HCT116 (cell line): ENCODE results near the gene CSNK1G1. TPM values are rescaled to one million over a fixed set of nuclear protein-coding genes. Genes with fewer than 3 reads are reported as not detected.

ENCODE experiments used
- ATAC-seq: fragments of 200-7000 bp; cut with Tn5 transposase; 2 replicates; pipeline ENCODE4 v1.9.1; 2020; ENCODE audit warnings: mild to moderate bottlenecking, moderate library complexity
- BruUV-seq: library from RNA; stranded (reverse); fragments of 400-500 nt; replicated peaks from 2 replicates; lab custom pipeline; 2021; lab: Mats Ljungman, UMichigan
- CTCF ChIA-PET: fragments of 300-600 bp; sonication (Branson Sonifier 250); formaldehyde crosslinking; loops from one replicate; lab custom pipeline; 2021; ENCODE audit warnings: antibody characterized with exemption; lab: Charles Lee
- POLR2A ChIA-PET: fragments of 300-600, 350-600 bp; sonication (Branson Sonifier 250); formaldehyde crosslinking; loops from one replicate; lab custom pipeline; 2021; ENCODE audit warnings: antibody characterized with exemption; lab: Charles Lee
- RAD21 ChIA-PET, 2 experiments: fragments of 300-600 bp; sonication (Branson Sonifier 250); formaldehyde crosslinking; loops; one replicate each; lab custom pipeline; 2023; ENCODE audit warnings: low total read pairs in 2 of 2; ENCODE audit not compliant: uncharacterized antibody in 2 of 2, unreplicated experiment in 2 of 2, low non-redundant PET in 1 of 2; lab: Charles Lee
- DNase-seq: peaks from one replicate; pipeline ENCODE4 v3.0.0-alpha.2; 2010; ENCODE audit warnings: low read depth, low spot score
- H2AFZ ChIP-seq: fragments of 200-600 bp; shearing (Covaris generic), sonication (generic); 2 replicates; pipeline ENCODE4 v1.6.1; 2017; ENCODE audit warnings: low read depth, mixed run types, mixed read lengths, antibody characterized with exemption, low read length; ENCODE audit not compliant: poor library complexity, severe bottlenecking
- H3K27ac ChIP-seq: 2 replicates; pipeline ENCODE4 v1.5.1; 2012; ENCODE audit warnings: low read depth, low read length
- H3K27me3 ChIP-seq: fragments of 200-600 bp; sonication (generic); 2 replicates; pipeline ENCODE4 v1.6.1; 2016; ENCODE audit warnings: mixed run types, low read length, mixed read lengths; ENCODE audit not compliant: insufficient read depth
- H3K36me3 ChIP-seq, 2 experiments: fragments of 200-500 bp in 1 of 2; fragments of 200-600 bp in 1 of 2; sonication (Bioruptor generic) in 1 of 2; sonication (generic) in 1 of 2; 2 replicates each; pipeline versions ENCODE4 v1.5.1 to v1.6.1; 2014 to 2016; ENCODE audit warnings: low read length in 2 of 2, inconsistent platforms in 1 of 2, mixed read lengths in 1 of 2, mixed run types in 1 of 2; ENCODE audit not compliant: insufficient read depth in 2 of 2, control insufficient read depth in 1 of 2
- H3K4me1 ChIP-seq, 2 experiments: fragments of 200-600 bp in 1 of 2; sonication (generic) in 1 of 2; 2 replicates each; pipeline versions ENCODE4 v1.5.1 to v1.6.1; 2012 to 2017; ENCODE audit warnings: low read length in 2 of 2, inconsistent platforms in 1 of 2, mild to moderate bottlenecking in 1 of 2, mixed read lengths in 1 of 2, mixed run types in 1 of 2, moderate library complexity in 1 of 2; ENCODE audit not compliant: insufficient read depth in 2 of 2, control insufficient read depth in 1 of 2
- H3K4me2 ChIP-seq: fragments of 200-600 bp; sonication (generic); 2 replicates; pipeline ENCODE4 v1.6.1; 2017; ENCODE audit warnings: mixed run types, low read length, mixed read lengths
- H3K4me3 ChIP-seq, 2 experiments: fragments of 200-600 bp in 1 of 2; sonication (generic) in 1 of 2; replicated peaks in 1 of 2; 2 replicates each; pipeline ENCODE4 v1.5.1; 2011 to 2016; ENCODE audit warnings: low read length in 2 of 2, control low read depth in 1 of 2, low read depth in 1 of 2, mild to moderate bottlenecking in 1 of 2, mixed read lengths in 1 of 2, mixed run types in 1 of 2
- H3K79me2 ChIP-seq: fragments of 200-600 bp; sonication (generic); 2 replicates; pipeline ENCODE4 v1.6.1; 2017; ENCODE audit warnings: mild to moderate bottlenecking, mixed run types, low read length, moderate library complexity, mixed read lengths; ENCODE audit not compliant: insufficient read depth
- H3K9ac ChIP-seq: fragments of 200-600 bp; sonication (generic); 2 replicates; pipeline ENCODE4 v1.6.1; 2016; ENCODE audit warnings: low read length, mixed read lengths
- H3K9me2 ChIP-seq: fragments of 200-600 bp; sonication (generic), shearing (Covaris generic); 2 replicates; pipeline ENCODE4 v1.6.1; 2017; ENCODE audit warnings: mixed run types, mild to moderate bottlenecking, moderate library complexity; ENCODE audit not compliant: insufficient read depth
- H3K9me3 ChIP-seq, 2 experiments: fragments of 200-500 bp in 1 of 2; fragments of 200-600 bp in 1 of 2; sonication (Bioruptor generic) in 1 of 2; sonication (generic) in 1 of 2; 2 replicates each; pipeline ENCODE4 v1.6.1; 2014 to 2017; ENCODE audit warnings: low read length in 2 of 2, mixed read lengths in 2 of 2, inconsistent platforms in 1 of 2, low read depth in 1 of 2, mild to moderate bottlenecking in 1 of 2, mixed run types in 1 of 2, moderate library complexity in 1 of 2; ENCODE audit not compliant: control insufficient read depth in 1 of 2, insufficient read depth in 1 of 2
- H4K20me1 ChIP-seq: fragments of 200-600 bp; sonication (generic), shearing (Covaris generic); 2 replicates; pipeline ENCODE4 v1.6.1; 2017; ENCODE audit warnings: mixed run types, mild to moderate bottlenecking, moderate library complexity; ENCODE audit not compliant: insufficient read depth
- CTCF ChIP-seq, 3 experiments: fragments of 200-600 bp in 1 of 3; sonication (generic) in 1 of 3; IDR thresholded peaks in 2 of 3; conservative IDR thresholded peaks in 1 of 3; 2 replicates each; pipeline ENCODE4 v1.5.1; 2012 to 2017; ENCODE audit warnings: low read depth in 2 of 3, low read length in 2 of 3, antibody characterized with exemption in 1 of 3, borderline replicate concordance in 1 of 3, control low read depth in 1 of 3, mild to moderate bottlenecking in 1 of 3, mixed read lengths in 1 of 3, mixed run types in 1 of 3, moderate library complexity in 1 of 3; ENCODE audit not compliant: insufficient read depth in 1 of 3
- FOSL1 ChIP-seq: IDR thresholded peaks from 2 replicates; pipeline ENCODE4 v1.6.1; 2012; ENCODE audit warnings: low read depth
- RAD21 ChIP-seq: IDR thresholded peaks from 2 replicates; pipeline ENCODE4 v1.6.1; 2012; ENCODE audit warnings: low read depth, mild to moderate bottlenecking
- SIN3A ChIP-seq: IDR thresholded peaks from 2 replicates; pipeline ENCODE4 v1.6.1; 2012; ENCODE audit warnings: low read depth
- ZBTB33 ChIP-seq: IDR thresholded peaks from 2 replicates; pipeline ENCODE4 v1.6.1; 2011; ENCODE audit warnings: mild to moderate bottlenecking, low read length, moderate library complexity; ENCODE audit not compliant: insufficient replicate concordance; ENCODE audit errors: extremely low read depth
- ZFX ChIP-seq: fragments of 450-650 bp; IDR thresholded peaks from 2 replicates; pipeline ENCODE4 v1.6.1; 2017
- intact Hi-C: fragments of 100-400 bp; cut with micrococcal nuclease; formaldehyde crosslinking; loops from 2 replicates; pipeline ENCODE4 v1.10.0; 2022
- total RNA-seq: library from RNA; stranded (reverse); gene quantifications from one replicate; pipeline ENCODE4 v1.2.1, GENCODE V29; 2021; ENCODE audit not compliant: unreplicated experiment

Gene CSNK1G1
- total RNA-seq, 1 experiment from 2014 or later: 21.1 TPM

- ATAC-seq: no peak
- POLR2A ChIA-PET: interaction anchor here (1.1 kb wide), 1 partner anchor 13 kb away, joined by 7 read pairs; the partner anchor contains the start of gene PPIB
- no peaks in the 10 kb centered on the region for H3K9me2 ChIP-seq
- H3K36me3 ChIP-seq: no peaks in the 10 kb centered on the region
- CTCF ChIA-PET: interaction anchor here (0.7 to 1.2 kb wide), 3 partner anchors 100 to 550 kb away, joined by 3 to 4 read pairs (median 4); no protein-coding TSS in a partner anchor
- peaks cover 6 to 35% of the 10 kb centered on the region in 2 experiments for H3K4me1 ChIP-seq
- H3K9me3 ChIP-seq: no peaks in the 10 kb centered on the region
- H3K4me2 ChIP-seq: 0 out of 2 replicates have a peak overlapping the region, but pooled peaks have one; percentile 5
- no peak overlapping the region for H2AFZ ChIP-seq
- H3K27me3 ChIP-seq: no peaks in the 10 kb centered on the region
- BruUV-seq: no TSS peak
- H3K9ac ChIP-seq: no peak overlapping the region
- RAD21 ChIA-PET: interaction anchor here in 1 of 2 experiments (1.2 kb wide), 1 partner anchor 540 kb away, joined by 3 read pairs; no protein-coding TSS in a partner anchor
- H4K20me1 ChIP-seq: no peaks in the 10 kb centered on the region
- H3K27ac ChIP-seq: no peak overlapping the region
- intact Hi-C loops: loop anchor here (5.0 kb wide), 3 partner anchors 53 to 538 kb away; partner anchors contain the start of genes CSNK1G1 and SNX1
- DNase-seq: no peak
- H3K79me2 ChIP-seq: no peaks in the 10 kb centered on the region
- TF ChIP-seq FOSL1 (no peak), SIN3A (no peak)
- H3K4me3 ChIP-seq: no peak overlapping the region
Measured at GRCh38 chr15:64149893-64150578, 205.9 kb downstream of the CSNK1G1 start.

- H3K9me2 ChIP-seq: no peaks in the 10 kb centered on the region
- DNase-seq: no peak
- no peaks in the 10 kb centered on the region for H3K79me2 ChIP-seq
- no peak overlapping the region for H3K9ac ChIP-seq
- TF ChIP-seq CTCF (IDR thresholded peaks at IDR 0.05 in 2 of 3, conservative IDR thresholded peaks at IDR 0.05 in 1 of 3; ENCODE audit: borderline replicate concordance in 1 of 3, insufficient read depth in 1 of 3, low read depth in 2 of 3, low read length in 2 of 3): peak; percentile 21 to 37 (median 26); a peak in 1 of 6 replicates
- no peak for TF ChIP-seq FOSL1
- no peak for TF ChIP-seq ZFX
- peak; percentile 27; the same call in 1 of the 2 replicates for TF ChIP-seq RAD21
- no peak for TF ChIP-seq ZBTB33
- no peak overlapping the region for H3K27ac ChIP-seq
- ATAC-seq: no peak
- POLR2A ChIA-PET: interaction anchor here (1.1 kb wide), 1 partner anchor 14 kb away, joined by 7 read pairs; the partner anchor contains the start of gene PPIB
- RAD21 ChIA-PET: interaction anchor here in 1 of 2 experiments (1.2 kb wide), 1 partner anchor 540 kb away, joined by 3 read pairs; no protein-coding TSS in a partner anchor
- no peak overlapping the region for H3K4me3 ChIP-seq
- CTCF ChIA-PET: interaction anchor here (0.7 to 1.2 kb wide), 3 partner anchors 101 to 550 kb away, joined by 3 to 4 read pairs (median 4); no protein-coding TSS in a partner anchor
- 0 out of 2 replicates have a peak overlapping the region, but pooled peaks have one; percentile 5 for H3K4me2 ChIP-seq
- H3K27me3 ChIP-seq: no peaks in the 10 kb centered on the region
- BruUV-seq: no TSS peak
- H3K9me3 ChIP-seq: no peaks in the 10 kb centered on the region
- H4K20me1 ChIP-seq: no peaks in the 10 kb centered on the region
- intact Hi-C loops: no loop called here
- H3K4me1 ChIP-seq: peaks cover 6 to 35% of the 10 kb centered on the region in 2 experiments
- no peak overlapping the region for H2AFZ ChIP-seq
- no peaks in the 10 kb centered on the region for H3K36me3 ChIP-seq
Measured at GRCh38 chr15:64149424-64149823, 206.5 kb downstream of the CSNK1G1 start.
